SU-DHL-6 (cell line): Measurements from ENCODE around the gene CDH23.

Source experiments
- H2AFZ ChIP-seq: fragments of 200-600 bp; sonication (generic); 2 replicates; pipeline ENCODE4 v1.6.1; 2014; ENCODE audit warnings: low read depth, mild to moderate bottlenecking, moderate library complexity, mixed read lengths, antibody characterized with exemption, low read length; ENCODE audit not compliant: severe bottlenecking
- H3F3A ChIP-seq: fragments of 200-600 bp; shearing (Covaris generic); 2 replicates; pipeline ENCODE4 v1.6.0; 2016; ENCODE audit warnings: antibody characterized with exemption, mild to moderate bottlenecking; ENCODE audit not compliant: insufficient read depth
- H3K27ac ChIP-seq: fragments of 200-600 bp; sonication (generic); 2 replicates; pipeline ENCODE4 v1.5.1; 2016; ENCODE audit warnings: low read depth, mild to moderate bottlenecking, low read length, moderate library complexity, mixed read lengths
- H3K27me3 ChIP-seq: fragments of 200-600 bp; sonication (generic), shearing (Covaris generic); 2 replicates; pipeline ENCODE4 v1.6.0; 2014; ENCODE audit warnings: mild to moderate bottlenecking, low read length
- H3K36me3 ChIP-seq: fragments of 200-600 bp; sonication (generic); 2 replicates; pipeline ENCODE4 v1.6.1; 2014; ENCODE audit warnings: mild to moderate bottlenecking, low read length, mixed read lengths
- H3K4me2 ChIP-seq: fragments of 300-600, 200-600 bp; shearing (Covaris generic), sonication (generic); 2 replicates; pipeline ENCODE4 v1.6.0; 2014; ENCODE audit warnings: low read length, low read depth, mild to moderate bottlenecking; ENCODE audit not compliant: poor library complexity, severe bottlenecking
- H3K4me3 ChIP-seq: fragments of 200-600 bp; sonication (generic); 2 replicates; pipeline ENCODE4 v1.5.1; 2014; ENCODE audit warnings: antibody characterized with exemption, low read length, mild to moderate bottlenecking, mixed read lengths; ENCODE audit not compliant: insufficient read depth, poor library complexity, severe bottlenecking
- H3K79me2 ChIP-seq: fragments of 200-600 bp; sonication (generic); 2 replicates; pipeline ENCODE4 v1.6.1; 2014; ENCODE audit warnings: mild to moderate bottlenecking, low read length, moderate library complexity; ENCODE audit not compliant: insufficient read depth
- H3K9ac ChIP-seq: fragments of 200-600 bp; sonication (generic); 2 replicates; pipeline ENCODE4 v1.7.0; 2014; ENCODE audit warnings: mild to moderate bottlenecking, low read length
- H3K9me2 ChIP-seq: fragments of 200-600 bp; sonication (generic); replicated peaks from 2 replicates; pipeline ENCODE4 v1.6.1; 2014; ENCODE audit warnings: low read length; ENCODE audit not compliant: insufficient read depth
- H3K9me3 ChIP-seq: fragments of 200-600 bp; sonication (generic); 2 replicates; pipeline ENCODE4 v1.6.1; 2014; ENCODE audit warnings: low read length, mixed read lengths; ENCODE audit not compliant: insufficient read depth
- H4K20me1 ChIP-seq: fragments of 200-600 bp; sonication (generic); 2 replicates; pipeline ENCODE4 v1.6.1; 2014; ENCODE audit warnings: low read depth, mild to moderate bottlenecking, antibody characterized with exemption, low read length, moderate library complexity, mixed read lengths
- CTCF ChIP-seq: fragments of 200-600 bp; sonication (generic); IDR thresholded peaks from one replicate; pipeline ENCODE4 v1.5.1; 2017; ENCODE audit warnings: antibody characterized with exemption, mild to moderate bottlenecking, low read length, moderate library complexity; ENCODE audit not compliant: insufficient read depth, poor library complexity, severe bottlenecking
- EZH2phosphoT487 ChIP-seq: fragments of 200-600 bp; sonication (generic), shearing (Covaris generic); conservative IDR thresholded peaks from 2 replicates; pipeline ENCODE4 v1.6.1; 2018; ENCODE audit warnings: mild to moderate bottlenecking, antibody characterized with exemption, low read length, moderate library complexity, mixed read lengths

Gene CDH23

GRCh38 chr10:71754562-71754961, 357.8 kb downstream of the CDH23 start:
- Histone ChIP-seq H3K4me2 (no peak overlapping the region), H3F3A (no peaks in the 10 kb centered on the region), H3K36me3 (no peaks in the 10 kb centered on the region), H3K27me3 (no peaks in the 10 kb centered on the region; the same call in 1 of the 2 replicates), H2AFZ (no peak overlapping the region), H3K79me2 (no peaks in the 10 kb centered on the region), H3K27ac (no peak overlapping the region), H3K4me3 (no peak overlapping the region), H3K9me3 (no peaks in the 10 kb centered on the region), H4K20me1 (no peaks in the 10 kb centered on the region), H3K9ac (no peak overlapping the region), H3K9me2 (no peaks in the 10 kb centered on the region)
- TF ChIP-seq EZH2phosphoT487 (no peak), CTCF (no peak)

DNA sequence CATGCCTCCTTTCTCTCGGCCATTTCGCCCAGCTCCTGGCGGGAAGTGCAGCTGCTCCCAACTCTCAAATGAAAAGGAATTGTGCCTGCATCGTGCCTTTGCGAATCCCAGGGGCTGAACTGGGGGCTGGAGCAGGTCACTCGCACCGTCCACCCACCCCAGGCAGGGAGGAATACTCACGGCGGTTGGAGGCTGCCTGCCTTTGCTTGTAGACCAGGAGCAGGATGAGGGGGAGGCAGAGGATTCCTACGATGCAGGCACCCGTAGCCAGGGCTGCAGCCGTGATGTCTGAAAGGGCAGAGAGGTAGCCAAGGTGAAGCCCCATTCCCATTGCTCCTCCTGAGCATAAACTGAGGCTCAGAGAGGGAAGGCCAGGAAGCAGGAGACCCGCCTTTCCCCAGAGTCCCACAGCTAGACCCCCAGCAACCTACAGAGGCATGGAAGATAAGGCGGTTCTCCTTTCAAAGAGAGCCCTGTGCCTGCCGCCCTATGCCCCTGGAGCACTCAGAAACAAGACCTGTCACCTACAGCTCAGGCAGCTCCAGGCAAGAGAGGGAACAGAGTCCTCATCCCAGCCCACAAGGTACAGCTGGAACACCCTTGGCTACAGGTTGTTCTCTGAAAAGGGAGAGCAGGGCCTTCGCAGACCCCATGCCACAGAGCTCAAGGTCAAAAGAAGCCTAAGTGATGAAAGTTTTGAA, 358.6 kb downstream of the CDH23 start:
- H3K9ac ChIP-seq, result no peak overlapping the region

GRCh38 chr10:71756311-71757191, 359.8 kb downstream of the CDH23 start:
- Histone ChIP-seq H3K9me2 (no peaks in the 10 kb centered on the region), H3K9me3 (no peaks in the 10 kb centered on the region), H3K4me3 (no peak overlapping the region), H3K36me3 (no peaks in the 10 kb centered on the region), H2AFZ (no peak overlapping the region), H3K4me2 (no peak overlapping the region), H3K27ac (no peak overlapping the region), H3K79me2 (no peaks in the 10 kb centered on the region), H3K9ac (no peak overlapping the region), H3F3A (no peaks in the 10 kb centered on the region), H3K27me3 (no peaks in the 10 kb centered on the region; the same call in 1 of the 2 replicates), H4K20me1 (no peaks in the 10 kb centered on the region)
- TF ChIP-seq CTCF (no peak), EZH2phosphoT487 (no peak)

More for the DNA sequence above, 358.6 kb downstream of the CDH23 start:
- no peaks in the 10 kb centered on the region for H3F3A ChIP-seq
- no peaks in the 10 kb centered on the region; the same call in 1 of the 2 replicates for H3K27me3 ChIP-seq
- H4K20me1 ChIP-seq, result no peaks in the 10 kb centered on the region
- H3K79me2 ChIP-seq, result no peaks in the 10 kb centered on the region
- TF ChIP-seq CTCF (no peak), EZH2phosphoT487 (no peak)
- H3K9me3 ChIP-seq, result no peaks in the 10 kb centered on the region
- H3K9me2 ChIP-seq, result no peaks in the 10 kb centered on the region
- no peak overlapping the region for H3K4me3 ChIP-seq
- H3K4me2 ChIP-seq, result no peak overlapping the region
- H3K36me3 ChIP-seq, result no peaks in the 10 kb centered on the region
- H2AFZ ChIP-seq, result no peak overlapping the region
- no peak overlapping the region for H3K27ac ChIP-seq
